Measurements from ENCODE around the gene HOMER1. TPM values are rescaled to one million over a fixed set of nuclear protein-coding genes. Genes with fewer than 3 reads are reported as not detected.
A peak's percentile ranks its signal among the peaks of the same experiment; 100 is the strongest.

The HOMER1 gene, protein sequence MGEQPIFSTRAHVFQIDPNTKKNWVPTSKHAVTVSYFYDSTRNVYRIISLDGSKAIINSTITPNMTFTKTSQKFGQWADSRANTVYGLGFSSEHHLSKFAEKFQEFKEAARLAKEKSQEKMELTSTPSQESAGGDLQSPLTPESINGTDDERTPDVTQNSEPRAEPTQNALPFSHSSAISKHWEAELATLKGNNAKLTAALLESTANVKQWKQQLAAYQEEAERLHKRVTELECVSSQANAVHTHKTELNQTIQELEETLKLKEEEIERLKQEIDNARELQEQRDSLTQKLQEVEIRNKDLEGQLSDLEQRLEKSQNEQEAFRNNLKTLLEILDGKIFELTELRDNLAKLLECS
- 7.4 and 7.8 TPM in 2 replicates for total RNA-seq (2014; rRNA removed)
- polyA plus RNA-seq (2012): 3.2 TPM

DNA sequence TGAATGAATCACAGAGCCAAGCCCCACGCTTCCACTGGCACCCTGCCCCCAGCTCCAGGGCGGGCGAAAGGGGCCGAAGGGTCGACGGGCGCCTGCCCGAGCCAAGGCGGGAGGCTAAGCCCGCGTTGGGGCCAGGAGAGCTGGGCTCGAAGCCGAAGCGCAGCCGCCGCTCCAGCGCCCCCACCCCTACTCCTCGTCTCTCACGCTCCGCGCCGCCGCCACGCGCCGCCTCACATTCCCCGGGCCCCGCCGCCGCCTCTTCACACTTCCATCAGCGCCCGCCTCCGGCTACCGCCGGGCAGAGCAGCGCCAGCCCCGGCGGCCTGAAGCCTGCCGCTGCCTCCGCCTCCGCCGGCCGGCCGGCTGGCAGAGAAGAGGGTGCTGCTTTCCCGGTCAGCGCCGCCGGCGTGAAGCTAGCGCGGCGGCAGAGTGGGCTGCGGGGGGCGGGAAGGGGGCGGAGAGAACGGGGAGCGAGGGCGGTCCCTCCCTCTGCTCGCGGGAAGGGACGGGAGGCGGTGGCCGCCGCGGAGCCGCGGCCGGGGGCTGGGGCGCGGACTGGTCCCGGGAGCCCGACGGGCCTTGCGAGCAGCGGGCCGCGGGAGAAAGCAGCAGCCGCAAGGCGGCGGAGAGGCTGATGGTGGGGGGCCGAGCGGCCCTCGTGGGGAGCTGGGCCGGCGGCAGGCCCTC, at the start of gene HOMER1:
Gene HOMER1, minus strand, starts transcription at position 431 of the 687 bp plus-strand sequence. CDS start 1,360 bp downstream, outside the sequence.
- peak; percentile 70 for DNase-seq (ENCODE audit: low read depth)

DNA sequence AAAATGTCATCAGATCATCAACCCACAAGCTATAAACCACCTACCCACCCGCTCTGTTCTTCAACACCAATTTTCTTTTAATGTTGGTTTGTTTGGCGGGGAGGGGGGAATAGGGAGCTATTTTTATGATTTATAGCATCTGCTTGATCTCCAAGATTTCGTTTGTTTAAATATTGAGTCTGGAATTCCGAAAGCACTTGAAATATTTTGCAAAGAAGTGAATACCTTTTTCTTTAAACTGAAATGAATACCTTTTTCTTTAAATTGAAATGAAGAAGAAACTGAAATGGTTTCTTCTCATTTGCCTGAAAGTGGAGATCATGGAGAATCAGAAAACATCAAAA, 49.3 kb upstream of the HOMER1 start:
- DNase-seq (ENCODE audit: low read depth): no peak

DNA sequence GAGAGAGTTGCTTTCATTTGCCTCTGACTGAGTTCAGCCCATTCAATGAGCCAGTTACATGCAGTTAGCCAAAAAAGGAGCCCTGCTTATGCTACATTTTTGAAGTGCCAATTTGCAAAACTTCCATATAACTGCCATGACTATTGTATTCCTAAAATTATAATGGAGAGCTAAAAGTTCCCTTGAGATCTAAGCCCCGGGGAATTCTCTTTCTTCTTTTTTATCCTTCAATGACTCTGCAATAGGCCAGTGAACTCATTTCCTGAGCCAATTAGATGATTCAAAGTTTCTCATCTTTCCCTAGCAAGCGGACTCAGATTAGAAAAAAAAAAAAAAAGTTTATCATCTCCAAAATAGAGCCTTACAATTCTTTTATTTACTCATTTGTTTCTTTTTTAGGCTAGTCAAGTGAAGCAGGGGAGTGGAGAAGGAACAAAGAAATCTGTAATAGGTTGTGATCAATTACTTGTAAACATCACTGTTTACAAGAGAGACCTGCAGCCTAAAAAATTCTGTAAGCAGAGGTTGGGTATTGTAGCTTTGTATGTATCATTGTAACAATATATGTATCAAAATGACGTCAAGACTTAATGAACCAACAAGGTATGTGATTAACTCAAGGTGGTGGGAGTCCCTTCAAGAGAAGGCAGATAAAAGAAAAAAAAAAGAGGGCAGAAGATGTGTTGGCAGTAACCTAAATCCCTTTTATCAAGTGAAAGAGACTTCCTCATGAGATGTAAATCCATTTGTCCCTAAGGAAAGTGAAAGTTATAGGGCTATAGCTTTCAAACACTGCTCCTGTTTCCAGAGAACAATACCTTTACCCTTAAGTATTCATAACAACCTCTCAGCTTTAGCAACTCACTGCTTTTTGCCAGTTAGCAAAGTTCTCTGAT, 48.7 kb upstream of the HOMER1 start:
- peak; percentile 68 for DNase-seq (ENCODE audit: low read depth)

DNA sequence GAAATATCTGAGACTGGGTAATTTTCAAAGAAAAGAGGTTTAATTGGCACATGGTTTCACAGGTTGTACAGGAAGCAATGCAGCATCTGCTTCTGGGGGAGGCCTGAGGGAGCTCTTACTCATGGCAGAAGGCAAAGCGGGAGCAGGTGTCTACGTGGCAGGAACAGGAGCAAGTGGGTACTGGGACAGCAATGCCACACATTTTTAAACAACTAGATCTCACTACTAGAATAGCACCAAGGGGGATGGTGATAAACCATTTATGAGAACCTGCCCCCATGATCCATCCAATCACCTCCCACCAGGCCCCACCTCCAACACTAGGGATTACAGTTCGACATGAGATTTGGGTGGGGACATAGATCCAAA, 47.6 kb upstream of the HOMER1 start:
- no peak for DNase-seq (ENCODE audit: low read depth)

DNA sequence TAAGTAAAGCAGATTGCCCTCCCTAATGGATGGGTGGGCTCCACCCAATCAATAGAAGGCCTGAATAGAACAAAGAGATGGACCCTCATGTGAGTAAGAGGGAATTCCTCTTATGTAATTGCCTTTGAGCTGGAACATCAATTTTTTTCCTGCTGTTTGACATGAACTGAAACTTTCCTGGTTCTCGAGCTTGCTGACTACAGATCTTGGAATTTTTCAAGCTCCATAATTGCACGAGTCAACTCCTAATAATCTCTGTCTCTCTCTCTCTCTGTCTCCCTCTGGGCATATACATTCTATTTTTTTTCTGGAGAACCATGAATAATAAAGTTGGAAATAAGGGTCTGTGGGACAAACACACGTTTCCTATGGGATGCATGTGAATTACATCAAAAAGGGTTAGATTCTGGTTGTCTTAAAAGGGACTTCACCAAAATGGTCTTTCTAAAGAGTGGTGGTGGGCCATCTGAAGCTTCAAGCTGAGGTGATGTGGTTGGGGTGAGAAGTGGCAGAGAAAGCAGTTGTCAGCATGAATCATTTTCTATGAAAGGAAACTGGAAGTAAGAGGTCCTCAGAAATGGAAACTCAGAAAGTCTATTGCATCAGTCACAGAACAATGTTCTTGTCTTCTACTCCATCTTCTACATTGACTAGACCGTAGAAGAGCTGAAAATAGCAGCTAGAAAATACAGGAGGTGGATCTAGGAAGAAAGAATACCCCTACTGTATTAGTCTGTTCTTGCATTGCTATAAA, 47.0 kb upstream of the HOMER1 start:
- peak; percentile 38 for DNase-seq (ENCODE audit: low read depth)

DNA sequence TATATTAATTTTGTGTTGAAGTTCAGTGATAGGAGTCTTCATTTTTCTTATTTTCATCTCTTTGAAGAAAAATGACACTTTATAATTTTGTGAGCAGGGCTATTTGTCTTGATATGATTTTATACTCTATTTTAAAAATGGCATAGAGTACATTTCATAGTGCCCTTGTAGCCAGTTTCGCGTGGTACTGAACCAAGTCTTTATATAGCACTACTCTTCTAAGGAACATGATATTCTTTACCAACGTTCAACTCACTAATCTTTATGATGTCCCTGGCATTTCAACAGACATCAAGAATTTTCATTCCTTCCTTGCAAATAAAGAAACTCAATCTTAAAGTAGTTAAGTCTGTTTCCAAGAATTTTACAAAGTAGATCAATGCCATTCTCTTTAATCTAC, 41.5 kb upstream of the HOMER1 start:
- DNase-seq (ENCODE audit: low read depth): no peak

DNA sequence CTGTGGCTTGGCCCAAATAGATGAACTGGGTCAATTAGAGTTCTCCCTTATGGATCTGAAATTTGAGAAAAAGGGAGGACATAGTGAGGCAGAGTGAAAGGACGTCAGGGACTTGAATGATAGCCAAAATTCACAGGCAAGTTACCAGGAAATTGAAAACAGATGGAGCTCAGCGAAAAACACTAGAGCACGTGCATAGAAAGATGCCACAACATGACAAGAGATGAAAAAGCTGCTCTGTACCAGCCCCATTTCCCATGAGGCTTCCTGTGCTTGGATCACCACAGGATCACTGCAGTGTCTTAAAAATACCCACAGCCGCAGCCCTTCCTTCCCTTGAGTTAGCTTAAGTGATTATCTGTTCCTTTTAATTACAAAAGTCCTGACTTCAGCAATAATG, 39.0 kb upstream of the HOMER1 start:
- DNase-seq (ENCODE audit: low read depth): no peak

DNA sequence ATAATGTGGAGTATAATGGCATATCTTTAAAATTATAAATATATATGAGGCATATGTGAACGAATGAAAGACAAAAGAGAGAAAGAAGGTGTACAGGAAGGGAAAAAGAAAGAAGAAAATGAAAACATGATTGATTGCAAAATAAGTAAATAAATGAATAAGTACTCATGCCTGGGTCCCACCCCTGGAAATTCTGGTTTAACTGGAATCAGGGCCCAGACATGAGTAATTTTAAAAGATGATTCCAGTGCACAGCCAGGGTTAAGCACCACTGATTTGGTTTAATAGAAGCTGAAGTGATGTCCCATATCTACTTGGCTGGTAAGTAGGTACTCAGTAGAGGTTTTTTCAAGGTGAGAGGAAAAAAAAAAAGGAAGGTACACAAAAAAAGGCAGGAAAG, 34.0 kb upstream of the HOMER1 start:
- no peak for DNase-seq (ENCODE audit: low read depth)

DNA sequence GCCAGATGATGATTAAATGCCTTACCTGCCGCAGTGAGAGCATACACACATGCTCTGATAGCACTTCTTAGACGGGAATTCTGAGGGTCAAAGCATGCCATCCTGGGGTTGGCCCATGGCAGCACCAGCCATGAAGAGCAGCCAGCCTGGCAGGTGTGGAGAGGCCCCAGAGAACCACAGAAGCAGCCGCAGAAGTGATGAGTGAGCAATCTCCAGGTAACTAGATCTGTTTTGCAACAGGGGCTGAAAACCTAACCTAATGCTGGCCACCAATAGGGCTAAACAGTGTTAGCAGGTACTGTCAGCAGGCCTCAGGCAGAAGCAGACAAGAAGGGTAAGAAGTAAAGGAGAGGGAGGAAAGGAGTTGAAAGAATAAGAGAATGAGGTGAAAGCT, 33.5 kb upstream of the HOMER1 start:
- DNase-seq (ENCODE audit: low read depth): no peak

DNA sequence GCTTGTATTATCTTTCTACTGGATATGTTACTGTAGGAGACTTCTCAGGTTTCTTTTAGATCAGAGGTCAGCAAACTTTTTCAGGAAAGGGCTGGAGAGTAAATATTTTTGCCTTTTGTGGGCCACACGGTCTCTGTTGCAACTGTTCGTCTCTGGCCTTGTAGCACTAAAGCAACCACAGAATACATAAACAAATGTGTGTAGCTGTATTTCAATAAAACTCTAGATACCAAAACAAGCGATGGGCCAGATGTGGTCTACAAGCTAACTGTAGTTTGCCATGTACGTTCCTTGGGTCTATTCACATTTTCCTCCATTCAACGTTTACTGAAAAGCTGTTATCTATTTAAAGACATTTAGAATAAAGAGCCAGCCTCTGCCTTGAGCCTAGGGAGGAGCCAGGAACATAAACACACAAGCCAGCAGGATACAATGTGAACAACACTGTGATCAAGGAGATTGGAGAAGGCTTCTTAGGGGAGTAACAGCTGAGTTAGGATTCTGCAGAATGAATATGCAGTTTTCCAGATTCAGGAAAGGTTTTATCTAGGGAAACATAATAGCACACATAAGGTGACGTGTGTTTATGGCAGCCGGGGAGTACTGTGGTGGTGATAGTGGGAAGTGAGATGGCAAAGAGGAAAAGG, 33.0 kb upstream of the HOMER1 start:
- peak; percentile 71 for DNase-seq (ENCODE audit: low read depth)

DNA sequence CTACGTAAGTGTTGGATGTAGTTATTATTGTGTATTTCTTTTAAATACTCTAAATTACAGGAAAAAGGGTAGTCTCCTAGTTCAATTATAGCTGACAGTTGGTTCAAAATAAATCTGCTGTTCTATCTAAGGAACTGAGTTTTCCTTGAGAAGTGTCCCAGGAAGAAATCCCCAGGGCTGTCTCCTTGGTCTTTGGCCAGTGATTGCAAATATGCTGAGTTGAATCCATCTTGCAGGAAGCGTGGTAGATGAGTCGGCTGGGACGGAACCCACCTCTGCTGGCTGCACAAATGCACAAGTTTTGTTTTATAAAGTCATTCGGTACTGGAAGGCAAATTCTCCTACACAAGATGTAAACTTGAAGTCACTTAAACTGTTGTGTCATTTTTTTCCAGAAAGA, 30.2 kb upstream of the HOMER1 start:
- peak; percentile 8 for DNase-seq (ENCODE audit: low read depth)

DNA sequence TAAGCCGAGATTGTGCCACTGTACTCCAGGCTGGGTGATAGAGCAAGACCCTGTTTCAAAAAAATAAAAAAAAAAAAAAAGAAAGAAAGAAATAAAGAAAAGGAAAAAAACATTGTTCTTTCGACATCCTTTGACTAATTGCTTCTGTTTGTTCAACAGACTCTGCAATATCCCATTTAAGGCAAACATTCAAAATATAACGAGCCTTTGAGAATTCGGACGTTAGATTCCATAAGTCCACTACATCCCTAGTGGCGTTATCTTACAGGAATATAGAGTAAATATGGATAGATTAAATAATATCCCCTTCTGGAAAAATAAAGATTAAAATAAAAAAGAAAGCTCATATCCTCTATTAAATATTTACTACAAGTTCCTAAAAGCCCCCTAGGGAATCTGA, 27.0 kb upstream of the HOMER1 start:
- DNase-seq (ENCODE audit: low read depth): no peak

DNA sequence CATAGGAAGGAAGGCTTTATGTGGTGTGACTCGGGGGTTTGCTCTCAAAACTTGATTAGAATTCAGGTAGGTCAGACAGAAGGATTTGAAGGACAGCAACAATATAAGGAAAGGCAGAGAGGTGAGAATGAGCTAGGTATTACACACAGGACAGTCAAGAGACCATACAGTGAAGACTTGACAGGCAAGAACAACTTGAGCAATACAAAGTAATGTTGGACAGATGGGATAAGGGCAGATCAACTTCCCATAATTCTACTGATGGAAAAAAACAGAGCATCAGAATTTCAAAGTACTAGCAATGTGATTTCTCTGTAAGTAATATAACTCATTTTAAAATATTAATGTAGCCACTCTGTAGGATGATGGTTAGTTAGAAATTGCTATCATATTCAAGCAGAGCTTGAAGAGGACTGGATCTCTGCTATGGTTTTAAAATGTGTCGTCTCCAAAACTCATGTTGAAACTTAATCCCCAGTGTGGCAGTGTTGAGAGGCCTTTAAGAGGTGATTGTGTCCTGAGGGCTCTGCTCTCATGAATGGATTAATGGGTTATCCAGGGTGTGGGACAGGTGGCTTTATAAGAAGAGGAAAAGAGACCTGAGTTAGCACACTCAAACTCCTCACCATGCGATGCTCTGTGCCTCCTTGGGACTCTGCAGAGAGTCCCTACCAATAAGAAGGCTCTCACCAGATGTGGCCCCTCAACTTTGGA, 22.4 kb upstream of the HOMER1 start:
- no peak for DNase-seq (ENCODE audit: low read depth)

DNA sequence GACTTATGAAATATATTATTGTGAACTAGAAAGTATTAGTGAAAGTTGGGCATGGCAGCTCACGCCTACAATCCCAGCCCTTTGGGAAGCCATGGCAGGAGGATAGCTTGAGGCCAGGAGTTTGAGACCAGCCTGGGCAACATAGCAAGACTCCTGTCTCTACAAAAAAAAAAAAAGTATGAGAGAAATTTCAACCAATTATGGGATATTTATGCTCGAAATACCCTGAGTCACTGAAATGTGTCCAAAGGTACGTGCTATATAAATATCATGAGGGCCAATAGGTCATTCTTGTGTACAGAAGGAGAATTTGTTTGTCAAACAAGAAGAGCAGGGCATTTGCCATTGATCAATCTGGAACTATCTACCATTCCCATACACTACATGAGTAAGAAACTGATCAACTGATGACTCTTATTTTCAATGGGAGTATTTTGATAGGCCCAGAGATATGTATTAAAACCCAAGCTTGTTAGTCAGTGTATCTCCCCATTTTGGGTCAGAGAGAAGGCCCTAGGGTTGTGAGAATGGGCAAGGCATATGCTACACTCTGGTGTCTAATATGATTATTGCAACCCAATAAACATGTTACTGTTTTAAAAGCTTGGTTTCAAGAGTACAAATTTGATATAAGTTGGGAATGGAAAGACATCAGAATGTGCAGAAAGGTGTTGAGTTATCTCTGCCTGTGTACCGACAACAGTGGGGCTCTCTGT, 21.7 kb upstream of the HOMER1 start:
- no peak for DNase-seq (ENCODE audit: low read depth)

DNA sequence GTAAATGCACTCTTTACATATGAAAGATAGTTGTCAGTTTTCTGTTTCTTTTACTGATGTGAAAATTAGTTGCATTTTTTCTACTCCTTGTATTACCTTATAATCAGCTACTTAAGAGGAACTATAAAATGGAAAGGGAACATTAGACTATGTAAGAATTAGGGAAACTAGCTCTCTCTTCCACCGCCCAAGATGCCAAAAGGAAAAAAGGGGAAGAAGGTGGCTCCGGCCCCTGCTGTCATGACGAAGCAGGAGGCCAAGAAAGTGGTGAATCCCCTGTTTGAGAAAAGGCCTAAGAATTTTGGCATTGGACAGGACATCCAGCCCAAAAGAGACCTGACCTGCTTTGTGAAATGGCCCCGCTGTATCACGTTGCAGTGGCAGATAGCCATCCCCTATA, 15.2 kb upstream of the HOMER1 start:
- DNase-seq (ENCODE audit: low read depth): no peak

DNA sequence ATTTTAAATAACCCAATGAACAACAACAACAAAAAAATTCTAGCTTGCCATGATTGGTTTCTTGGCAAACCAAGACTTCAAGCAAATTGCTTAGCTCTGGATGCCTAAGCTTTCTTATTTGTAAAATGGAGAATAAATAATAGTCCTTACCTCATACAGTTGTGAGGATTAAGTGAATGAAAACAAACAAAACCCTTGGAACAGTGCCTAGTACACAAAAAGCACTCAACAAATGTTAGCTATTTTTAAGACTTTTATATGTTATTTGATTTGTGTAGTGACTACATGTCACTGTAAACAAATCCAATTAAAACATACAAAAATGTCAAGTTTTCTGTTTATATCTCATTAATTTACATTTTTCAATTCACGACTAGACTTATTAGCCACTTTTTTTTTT, 13.5 kb upstream of the HOMER1 start:
- no peak for DNase-seq (ENCODE audit: low read depth)

DNA sequence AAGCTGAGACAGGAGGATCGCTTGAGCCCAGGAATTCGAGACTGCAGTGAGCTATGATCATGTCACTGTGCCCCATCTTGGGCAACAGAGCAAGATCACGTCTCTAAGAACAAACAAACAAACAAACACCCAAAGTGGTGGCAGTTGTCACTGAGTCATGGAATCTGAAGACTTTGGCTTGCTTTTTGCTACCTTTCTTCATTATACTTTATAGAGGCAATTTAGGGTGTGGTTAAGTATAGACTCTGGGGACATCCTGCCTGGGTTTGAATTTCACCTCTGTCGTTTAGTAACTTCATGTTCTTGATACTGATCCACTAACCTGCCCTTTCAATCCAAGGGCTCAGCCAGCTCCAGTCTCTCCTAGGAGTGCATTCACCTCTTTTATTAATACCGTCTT, 13.0 kb upstream of the HOMER1 start:
- no peak for DNase-seq (ENCODE audit: low read depth)

DNA sequence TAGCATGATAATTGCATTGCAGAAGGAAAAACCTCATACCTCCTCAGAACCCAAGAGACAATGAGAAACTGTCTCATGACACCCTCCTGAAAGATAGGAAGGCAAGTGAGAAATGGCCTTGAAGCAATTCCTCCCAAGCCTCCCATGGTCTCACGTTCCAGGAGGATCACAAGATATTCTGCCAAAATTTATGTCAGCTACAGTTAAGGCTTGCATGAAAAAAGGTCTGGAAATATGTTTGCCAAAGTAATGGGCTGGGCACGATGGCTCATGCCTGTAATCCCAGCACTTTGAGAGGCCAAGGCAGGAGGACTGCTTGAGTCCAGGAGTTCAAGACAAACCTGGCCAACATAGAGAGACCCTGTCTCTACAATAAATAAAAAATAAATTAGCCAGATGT, 12.6 kb upstream of the HOMER1 start:
- no peak for DNase-seq (ENCODE audit: low read depth)

DNA sequence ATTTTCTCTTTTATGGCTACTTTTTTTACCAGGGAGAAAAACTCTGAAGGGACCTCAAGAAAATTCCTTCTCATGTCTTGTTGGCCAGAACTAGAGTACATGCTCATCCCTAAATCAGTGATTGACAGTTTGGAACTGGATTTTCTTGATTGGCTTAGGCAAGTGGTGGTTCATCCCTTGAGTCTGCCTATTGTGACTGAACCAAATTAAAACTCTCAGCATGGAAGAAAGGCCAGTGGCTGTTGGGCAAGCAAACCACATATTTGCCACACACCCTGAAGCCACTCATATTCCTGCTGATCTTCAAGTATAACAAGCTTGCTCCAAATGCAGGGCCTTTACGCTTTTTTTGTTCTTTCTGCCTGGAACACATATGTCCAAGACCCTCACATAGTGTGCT, 7.2 kb upstream of the HOMER1 start:
- DNase-seq (ENCODE audit: low read depth): no peak

DNA sequence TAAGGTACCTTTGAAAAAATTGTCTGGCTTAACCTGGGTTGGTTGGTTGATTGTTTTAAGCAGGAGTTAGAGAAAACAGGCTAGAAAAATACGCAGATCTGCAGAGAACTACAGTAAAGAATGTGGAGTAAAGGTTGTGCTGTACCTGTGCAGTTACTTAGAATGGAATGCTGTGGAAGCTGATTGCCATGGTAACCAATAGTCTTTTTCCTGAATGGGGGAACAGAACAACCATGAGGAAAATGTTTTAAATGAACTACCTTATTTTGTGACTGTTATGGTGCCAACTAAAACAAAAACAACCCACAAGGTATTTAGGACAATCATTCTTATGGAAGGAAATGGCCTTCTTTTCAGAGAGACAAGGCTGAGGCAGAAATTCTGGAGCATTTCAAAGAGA, 4.8 kb upstream of the HOMER1 start:
- DNase-seq (ENCODE audit: low read depth): no peak
